B cell (primary cell): ENCODE data around the gene PPP2R1A. TPM values are rescaled to one million over a fixed set of nuclear protein-coding genes. Genes with fewer than 3 reads are reported as not detected.

ENCODE experiments used
- ATAC-seq: fragments of 200-7000 bp; cut with Tn5 transposase; one replicate; pipeline ENCODE4 v1.10.0; 2021; ENCODE audit warnings: low read depth, mild to moderate bottlenecking, moderate number of reproducible peaks, moderate library complexity
- CTCF ChIA-PET: fragments of 350-600 bp; sonication (Branson Sonifier 250); formaldehyde crosslinking; loops from one replicate; lab custom pipeline; 2021; ENCODE audit warnings: antibody characterized with exemption, inconsistent platforms; lab: Charles Lee
- POLR2A ChIA-PET: fragments of 350-600 bp; sonication (Branson Sonifier 250); formaldehyde crosslinking; loops from one replicate; lab custom pipeline; 2021; ENCODE audit warnings: antibody characterized with exemption; lab: Charles Lee
- DNase-seq: peaks from one replicate; pipeline ENCODE4 v3.0.0; 2013
- H2AFZ ChIP-seq: 2 replicates; pipeline ENCODE4 v1.6.1; 2012; ENCODE audit warnings: mild to moderate bottlenecking, low read depth, low read length; ENCODE audit not compliant: insufficient read depth, poor library complexity, severe bottlenecking
- H3K27ac ChIP-seq, 2 donors: 1 replicate in 1 of 2; 2 replicates in 1 of 2; pipeline ENCODE4 v1.5.1; 2012 to 2013; ENCODE audit warnings: low read length in 2 of 2, mild to moderate bottlenecking in 2 of 2, moderate library complexity in 1 of 2
- H3K27me3 ChIP-seq, 4 experiments: fragments of 200-600 bp in 1 of 4; sonication (generic) in 1 of 4; replicated peaks in 1 of 4; 1 replicate in 2 of 4; 2 replicates in 2 of 4; pipeline versions ENCODE4 v1.6.1 to v1.7.0; 2013 to 2016; ENCODE audit warnings: low read length in 3 of 4, mild to moderate bottlenecking in 2 of 4, mixed read lengths in 1 of 4, moderate library complexity in 1 of 4; ENCODE audit not compliant: insufficient read depth in 4 of 4, control insufficient read depth in 3 of 4; ENCODE audit errors: control extremely low read depth in 1 of 4
- H3K36me3 ChIP-seq, 2 experiments: replicated peaks in 1 of 2; 1 replicate in 1 of 2; 2 replicates in 1 of 2; pipeline versions ENCODE4 v1.6.1 to v1.7.1; 2013; ENCODE audit warnings: low read length in 1 of 2; ENCODE audit not compliant: insufficient read depth in 2 of 2, control insufficient read depth in 1 of 2; ENCODE audit errors: control extremely low read depth in 1 of 2, extremely low read depth in 1 of 2
- H3K4me1 ChIP-seq, 2 donors: fragments of 200-600 bp in 1 of 2; sonication (generic) in 1 of 2; 1 replicate in 1 of 2; 2 replicates in 1 of 2; pipeline versions ENCODE4 v1.5.1 to v1.6.1; 2013 to 2017; ENCODE audit warnings: low read length in 2 of 2; ENCODE audit not compliant: control insufficient read depth in 2 of 2, insufficient read depth in 2 of 2
- H3K4me2 ChIP-seq: replicated peaks from 2 replicates; pipeline ENCODE3; 2012; ENCODE audit warnings: mild to moderate bottlenecking, low read depth, low read length; ENCODE audit not compliant: poor library complexity, severe bottlenecking
- H3K4me3 ChIP-seq, 5 experiments: fragments of 200-600 bp in 1 of 5; sonication (generic) in 1 of 5; 1 replicate in 3 of 5; 2 replicates in 2 of 5; pipeline versions ENCODE4 v1.5.1 to v1.7.0; 2011 to 2016; ENCODE audit warnings: low read length in 4 of 5, mild to moderate bottlenecking in 4 of 5, low read depth in 2 of 5, control low read depth in 1 of 5, moderate library complexity in 1 of 5; ENCODE audit not compliant: insufficient read depth in 1 of 5; ENCODE audit errors: control extremely low read depth in 1 of 5, extremely low read depth in 1 of 5
- H3K79me2 ChIP-seq: fragments of 200-600 bp; sonication (generic); one replicate; pipeline ENCODE4 v1.6.0; 2016; ENCODE audit warnings: low read length; ENCODE audit not compliant: control insufficient read depth, insufficient read depth
- H3K9ac ChIP-seq: fragments of 200-600 bp; sonication (generic); 2 replicates; pipeline ENCODE4 v1.6.1; 2017; ENCODE audit warnings: mild to moderate bottlenecking, low read length, moderate library complexity
- H3K9me3 ChIP-seq, 3 donors: one replicate each; pipeline versions ENCODE4 v1.6.1 to v1.7.1; 2013; ENCODE audit warnings: low read length in 2 of 3; ENCODE audit not compliant: control insufficient read depth in 2 of 3, insufficient read depth in 1 of 3; ENCODE audit errors: control extremely low read depth in 1 of 3
- H4K20me1 ChIP-seq: 2 replicates; pipeline ENCODE4 v1.6.0; 2012; ENCODE audit warnings: mild to moderate bottlenecking, low read length; ENCODE audit not compliant: insufficient read depth, control insufficient read depth, poor library complexity, severe bottlenecking
- H3K27ac Mint-ChIP-seq: one replicate; pipeline ENCODE4 v1.8.0; 2021; ENCODE audit warnings: mixed read lengths
- H3K27me3 Mint-ChIP-seq: one replicate; pipeline ENCODE4 v1.8.0; 2021; ENCODE audit warnings: mixed read lengths
- H3K4me1 Mint-ChIP-seq: one replicate; pipeline ENCODE4 v1.8.0; 2021; ENCODE audit warnings: mixed read lengths
- H3K4me3 Mint-ChIP-seq: one replicate; pipeline ENCODE4 v1.8.0; 2021; ENCODE audit warnings: mixed read lengths
- H3K9me3 Mint-ChIP-seq: one replicate; pipeline ENCODE4 v1.8.0; 2022; ENCODE audit warnings: mixed read lengths; ENCODE audit not compliant: insufficient read depth
- CTCF ChIP-seq: fragments of 200-600 bp; IDR thresholded peaks from one replicate; pipeline ENCODE4 v1.8.0; 2022; ENCODE audit warnings: antibody characterized with exemption, mild to moderate bottlenecking
- EZH2 ChIP-seq: IDR thresholded peaks from 2 replicates; pipeline ENCODE4 v1.6.1; 2012; ENCODE audit warnings: borderline replicate concordance, low read depth, mild to moderate bottlenecking, moderate library complexity, low read length; ENCODE audit not compliant: insufficient read depth, poor library complexity, severe bottlenecking
- WGBS: methylation state at CpG from one replicate; pipeline ENCODE4 v1.1.5; 2013; ENCODE audit warnings: missing lambda C conversion rate; ENCODE audit not compliant: insufficient coverage; 5-methylcytosine and 5-hydroxymethylcytosine counted together
- intact Hi-C: fragments of 100-400 bp; cut with micrococcal nuclease; formaldehyde crosslinking; loops from one replicate; pipeline ENCODE4 v1.10.0; 2022
- polyA plus RNA-seq: library from polyadenylated mRNA; depleted of rRNA; stranded (reverse); fragments of >200 nt; gene quantifications from 2 replicates; pipeline ENCODE4 v1.2.3, GENCODE V29; 2012
- total RNA-seq, 2 donors: library from RNA; stranded (reverse); fragments of 120-200 nt in 1 of 2; gene quantifications; 1 replicate in 1 of 2; 2 replicates in 1 of 2; pipeline versions ENCODE4 v1.2.3 to v1.2.4, GENCODE V29; 2013 to 2022

Gene PPP2R1A
- total and polyA plus RNA-seq, 2 donors (not counting 1 experiment from before 2014, with no cell fraction given): 108 to 202 TPM

GRCh38 chr19:52191951-52192350, 2.1 kb downstream of the PPP2R1A start:
- Histone ChIP-seq H2AFZ (no peak overlapping the region), H3K4me2 (peak overlapping the region; percentile 93), H3K27me3 (no peaks in the 10 kb centered on the region), H3K9ac (peak overlapping the region; percentile 99), H3K9me3 (peaks cover 0 to 4% (median 0%) of the 10 kb centered on the region in 3 donors), H3K4me3 (peak overlapping the region in 1 of 5 experiments; percentile 85), H3K79me2 (peaks cover 71% of the 10 kb centered on the region), H4K20me1 (peaks cover 62% of the 10 kb centered on the region), H3K27ac (peak overlapping the region in 1 of 2 donors; percentile 99), H3K4me1 (peaks cover 45 to 56% of the 10 kb centered on the region in 2 donors), H3K36me3 (peaks cover 0 to 41% of the 10 kb centered on the region in 2 experiments)
- POLR2A ChIA-PET: no interaction called here
- WGBS: 36% methylated on average over 1 of the region's 2 CpGs
- CTCF ChIA-PET: no interaction called here
- ATAC-seq (no peak), DNase-seq (no peak)
- intact Hi-C loops: no loop called here
- TF ChIP-seq CTCF: no peak
- TF ChIP-seq EZH2: no peak
- Mint-ChIP-seq H3K27me3 (no peaks in the 10 kb centered on the region), H3K4me1 (peaks cover 59% of the 10 kb centered on the region), H3K9me3 (no peaks in the 10 kb centered on the region), H3K27ac (peak overlapping the region; percentile 100), H3K4me3 (peak overlapping the region; percentile 99)

GRCh38 chr19:52196256-52196967, 6.6 kb downstream of the PPP2R1A start:
- Histone ChIP-seq H3K4me3 (no peak overlapping the region), H4K20me1 (peaks cover 95% of the 10 kb centered on the region), H2AFZ (no peak overlapping the region), H3K36me3 (peaks cover 0 to 72% of the 10 kb centered on the region in 2 experiments), H3K27me3 (no peaks in the 10 kb centered on the region), H3K27ac (no peak overlapping the region), H3K4me1 (peaks cover 22 to 33% of the 10 kb centered on the region in 2 donors), H3K9ac (no peak overlapping the region), H3K79me2 (peaks cover 97% of the 10 kb centered on the region), H3K4me2 (no peak overlapping the region), H3K9me3 (no peaks in the 10 kb centered on the region)
- H3K27ac Mint-ChIP-seq: no peak overlapping the region
- 100% methylated on average over 2 of the region's 5 CpGs for WGBS
- TF ChIP-seq CTCF: no peak
- no peak for TF ChIP-seq EZH2
- no peak for ATAC-seq
- no peaks in the 10 kb centered on the region for H3K9me3 Mint-ChIP-seq
- no peaks in the 10 kb centered on the region for H3K27me3 Mint-ChIP-seq
- DNase-seq: no peak
- CTCF ChIA-PET: interaction anchor here (3.2 kb wide), 1 partner anchor 41 kb away, joined by 9 read pairs; no protein-coding TSS in a partner anchor
- intact Hi-C loops: no loop called here
- H3K4me1 Mint-ChIP-seq: peaks cover 58% of the 10 kb centered on the region
- POLR2A ChIA-PET: no interaction called here
- no peak overlapping the region for H3K4me3 Mint-ChIP-seq
